ENCODE data around the gene RPP40.
"Not testable (repeated sequence)": the region's sequence is repeated elsewhere in the genome, so short reads cannot be mapped to it uniquely, and the experiment has no call there.

Gene RPP40

GRCh38 chr6:5003604-5004372, at the start of gene RPP40:
RPP40 (minus strand) TSS chr6:5004037; CDS start chr6:5004002, 35 bp downstream.
- DNase-seq = peak; percentile 99

- DNase-seq = no peak
Observed at GRCh38 chr6:5053038-5053437, 49.2 kb upstream of the RPP40 start.

GRCh38 chr6:5051394-5051793, 47.6 kb upstream of the RPP40 start:
- no peak for DNase-seq

- no peak for DNase-seq
Observed at GRCh38 chr6:5050009-5050408, 46.2 kb upstream of the RPP40 start.

GRCh38 chr6:5046430-5046829, 42.6 kb upstream of the RPP40 start:
- no peak for DNase-seq

- DNase-seq = no peak
Observed at GRCh38 chr6:5045416-5045815, 41.6 kb upstream of the RPP40 start.

GRCh38 chr6:5044866-5045265, 41.0 kb upstream of the RPP40 start:
- no peak for DNase-seq

GRCh38 chr6:5042436-5042835, 38.6 kb upstream of the RPP40 start:
- no peak for DNase-seq

GRCh38 chr6:5041955-5042354, 38.1 kb upstream of the RPP40 start:
- no peak for DNase-seq

GRCh38 chr6:5036269-5036668, 32.4 kb upstream of the RPP40 start:
- no peak for DNase-seq

GRCh38 chr6:5034736-5035135, 30.9 kb upstream of the RPP40 start:
- no peak for DNase-seq

GRCh38 chr6:5034328-5034727, 30.5 kb upstream of the RPP40 start:
- no peak for DNase-seq

GRCh38 chr6:5033214-5033904, 29.5 kb upstream of the RPP40 start:
- not testable (repeated sequence) for DNase-seq

GRCh38 chr6:5032706-5033105, 28.9 kb upstream of the RPP40 start:
- DNase-seq = not testable (repeated sequence)

- DNase-seq = no peak
Observed at GRCh38 chr6:5031150-5031549, 27.3 kb upstream of the RPP40 start.

GRCh38 chr6:5030596-5031136, 26.8 kb upstream of the RPP40 start:
- peak; percentile 81 for DNase-seq

- DNase-seq = no peak
Observed at GRCh38 chr6:5029609-5030008, 25.8 kb upstream of the RPP40 start.

GRCh38 chr6:5028921-5029320, 25.1 kb upstream of the RPP40 start:
- no peak for DNase-seq

GRCh38 chr6:5028301-5028700, 24.5 kb upstream of the RPP40 start:
- DNase-seq = no peak

- DNase-seq = no peak
Observed at GRCh38 chr6:5025911-5026819, 22.3 kb upstream of the RPP40 start.

- no peak for DNase-seq
Observed at GRCh38 chr6:5023923-5024322, 20.1 kb upstream of the RPP40 start.

- DNase-seq = no peak
Observed at GRCh38 chr6:5020142-5020541, 16.3 kb upstream of the RPP40 start.

- no peak for DNase-seq
Observed at GRCh38 chr6:5014072-5014561, 10.3 kb upstream of the RPP40 start.
